ENCODE data around the gene IGFLR1. TPM values are rescaled to one million over a fixed set of nuclear protein-coding genes. Genes with fewer than 3 reads are reported as not detected.

IGFLR1 gene
- total RNA-seq, 1 experiment from 2014 or later = 4.9 TPM

GRCh38 chr19:35738021-35738886 is 4.0 kb downstream of the IGFLR1 start:
- POLR2A ChIA-PET (ENCODE audit: low non-redundant PET) = no interaction called here
- H3K36me3 ChIP-seq (ENCODE audit: insufficient read depth, low read length, poor library complexity, severe bottlenecking) = peaks cover 43% of the 10 kb centered on the region
- CTCF ChIA-PET = no interaction called here
- no peak overlapping the region for H3K27ac ChIP-seq (ENCODE audit: low read depth, low read length, poor library complexity, severe bottlenecking)
- intact Hi-C loops (cut with micrococcal nuclease; ENCODE audit: unreplicated experiment) = no loop called here
- TF ChIP-seq, protein P1, sequence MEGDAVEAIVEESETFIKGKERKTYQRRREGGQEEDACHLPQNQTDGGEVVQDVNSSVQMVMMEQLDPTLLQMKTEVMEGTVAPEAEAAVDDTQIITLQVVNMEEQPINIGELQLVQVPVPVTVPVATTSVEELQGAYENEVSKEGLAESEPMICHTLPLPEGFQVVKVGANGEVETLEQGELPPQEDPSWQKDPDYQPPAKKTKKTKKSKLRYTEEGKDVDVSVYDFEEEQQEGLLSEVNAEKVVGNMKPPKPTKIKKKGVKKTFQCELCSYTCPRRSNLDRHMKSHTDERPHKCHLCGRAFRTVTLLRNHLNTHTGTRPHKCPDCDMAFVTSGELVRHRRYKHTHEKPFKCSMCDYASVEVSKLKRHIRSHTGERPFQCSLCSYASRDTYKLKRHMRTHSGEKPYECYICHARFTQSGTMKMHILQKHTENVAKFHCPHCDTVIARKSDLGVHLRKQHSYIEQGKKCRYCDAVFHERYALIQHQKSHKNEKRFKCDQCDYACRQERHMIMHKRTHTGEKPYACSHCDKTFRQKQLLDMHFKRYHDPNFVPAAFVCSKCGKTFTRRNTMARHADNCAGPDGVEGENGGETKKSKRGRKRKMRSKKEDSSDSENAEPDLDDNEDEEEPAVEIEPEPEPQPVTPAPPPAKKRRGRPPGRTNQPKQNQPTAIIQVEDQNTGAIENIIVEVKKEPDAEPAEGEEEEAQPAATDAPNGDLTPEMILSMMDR (conservative IDR thresholded peaks at IDR 0.05; ENCODE audit: low read depth, low read length) = no peak
- no peak for TF ChIP-seq EZH2 (IDR thresholded peaks at IDR 0.05; ENCODE audit: borderline replicate concordance, low read depth, low read length, poor library complexity, severe bottlenecking)
- H3K27me3 ChIP-seq (replicated peaks; ENCODE audit: insufficient read depth, low read depth, low read length, poor library complexity) = no peaks in the 10 kb centered on the region
- DNase-seq (ENCODE audit: low spot score) = no peak
- H3K4me1 ChIP-seq (ENCODE audit: insufficient read depth, low read length, poor library complexity, severe bottlenecking) = no peaks in the 10 kb centered on the region
- H3K9me3 ChIP-seq (ENCODE audit: low read depth, low read length, poor library complexity, severe bottlenecking) = no peaks in the 10 kb centered on the region
- BruUV-seq (replicated peaks) = TSS peak; percentile 82
- H3K4me3 ChIP-seq (ENCODE audit: low read depth, low read length, poor library complexity, severe bottlenecking) = no peak overlapping the region

DNA sequence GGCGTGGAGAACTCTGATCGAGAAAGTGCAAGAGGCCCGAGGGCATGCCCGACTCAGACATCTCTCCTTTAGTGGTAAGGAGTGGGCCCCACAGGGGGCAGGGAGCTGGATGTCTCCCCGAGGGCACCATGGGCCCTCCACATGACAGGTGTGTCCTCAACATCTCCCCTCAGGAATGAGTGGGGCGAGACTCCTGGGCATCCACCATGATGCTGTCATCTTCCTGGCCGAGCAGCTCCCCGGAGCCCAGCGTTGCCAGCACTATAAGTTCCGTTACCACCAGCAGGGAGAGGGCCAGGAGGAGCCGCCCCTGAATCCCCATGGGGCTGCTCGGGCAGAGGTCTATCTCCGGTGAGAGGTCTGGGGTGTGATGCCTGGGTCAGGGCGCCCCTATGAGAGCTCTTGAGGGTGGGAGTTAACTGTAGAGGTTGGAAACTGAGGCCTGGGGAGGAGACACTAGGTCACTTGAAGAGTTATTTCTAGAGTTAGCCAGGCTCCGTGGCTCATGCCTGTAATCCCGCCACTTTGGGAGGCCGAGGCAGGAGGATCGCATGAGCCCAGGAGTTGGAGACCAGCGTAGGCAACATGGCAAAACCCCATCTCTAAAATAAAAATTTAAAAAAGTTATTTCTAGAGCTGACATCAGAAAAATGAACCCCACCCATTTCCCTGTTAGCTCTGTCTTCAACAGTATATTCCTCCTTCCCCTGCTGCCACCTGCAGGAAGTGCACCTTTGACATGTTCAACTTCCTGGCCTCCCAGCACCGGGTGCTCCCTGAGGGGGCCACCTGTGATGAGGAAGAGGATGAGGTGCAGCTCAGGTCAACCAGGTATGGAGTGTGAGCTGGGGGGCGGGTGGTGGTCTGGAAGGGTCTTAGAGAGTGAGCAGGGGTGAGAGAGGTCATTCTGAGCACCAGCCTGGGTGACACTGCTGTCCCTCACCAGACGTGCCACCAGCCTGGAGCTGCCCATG is 5.1 kb downstream of the IGFLR1 start:
- intact Hi-C loops (cut with micrococcal nuclease; ENCODE audit: unreplicated experiment) = no loop called here
- Histone ChIP-seq H3K4me1 (ENCODE audit: insufficient read depth, low read length, poor library complexity, severe bottlenecking) (no peaks in the 10 kb centered on the region), H3K27ac (ENCODE audit: low read depth, low read length, poor library complexity, severe bottlenecking) (no peak overlapping the region), H3K4me3 (ENCODE audit: low read depth, low read length, poor library complexity, severe bottlenecking) (no peak overlapping the region), H3K27me3 (replicated peaks; ENCODE audit: insufficient read depth, low read depth, low read length, poor library complexity) (no peaks in the 10 kb centered on the region), H3K9me3 (ENCODE audit: low read depth, low read length, poor library complexity, severe bottlenecking) (no peaks in the 10 kb centered on the region), H3K36me3 (ENCODE audit: insufficient read depth, low read length, poor library complexity, severe bottlenecking) (peaks cover 52% of the 10 kb centered on the region)
- BruUV-seq (replicated peaks) = no TSS peak
- no peak for DNase-seq (ENCODE audit: low spot score)
- TF ChIP-seq, protein P1 (conservative IDR thresholded peaks at IDR 0.05; ENCODE audit: low read depth, low read length) = no peak
- CTCF ChIA-PET = no interaction called here
- POLR2A ChIA-PET (ENCODE audit: low non-redundant PET) = interaction anchor here (0.6 kb wide), 1 partner anchor 89 kb away, joined by 4 read pairs; the partner anchor contains the start of gene COX6B1

GRCh38 chr19:35734889-35735288 is 7.4 kb downstream of the IGFLR1 start:
- no peak for TF ChIP-seq EZH2 (IDR thresholded peaks at IDR 0.05; ENCODE audit: borderline replicate concordance, low read depth, low read length, poor library complexity, severe bottlenecking)
- TF ChIP-seq, protein P1 (conservative IDR thresholded peaks at IDR 0.05; ENCODE audit: low read depth, low read length) = no peak

More at GRCh38 chr19:35734889-35735288, 7.4 kb downstream of the IGFLR1 start:
- H3K27me3 ChIP-seq (replicated peaks; ENCODE audit: insufficient read depth, low read depth, low read length, poor library complexity) = no peaks in the 10 kb centered on the region
- DNase-seq (ENCODE audit: low spot score) = no peak
- H3K4me3 ChIP-seq (ENCODE audit: low read depth, low read length, poor library complexity, severe bottlenecking) = no peak overlapping the region
- H3K4me1 ChIP-seq (ENCODE audit: insufficient read depth, low read length, poor library complexity, severe bottlenecking) = no peaks in the 10 kb centered on the region
- ChIA-PET CTCF (no interaction called here), POLR2A (ENCODE audit: low non-redundant PET) (no interaction called here)
- no peaks in the 10 kb centered on the region for H3K9me3 ChIP-seq (ENCODE audit: low read depth, low read length, poor library complexity, severe bottlenecking)
- intact Hi-C loops (cut with micrococcal nuclease; ENCODE audit: unreplicated experiment) = no loop called here
- H3K27ac ChIP-seq (ENCODE audit: low read depth, low read length, poor library complexity, severe bottlenecking) = no peak overlapping the region
- H3K36me3 ChIP-seq (ENCODE audit: insufficient read depth, low read length, poor library complexity, severe bottlenecking) = peaks cover 75% of the 10 kb centered on the region
- BruUV-seq (replicated peaks) = no TSS peak
